ENCODE data around the gene POT1. TPM values are rescaled to one million over a fixed set of nuclear protein-coding genes. Genes with fewer than 3 reads are reported as not detected.

POT1 gene
- total and polyA plus RNA-seq, 2 of the 13 experiments (the other 11 are each of a cell fraction or from before 2014, with no cell fraction given) = 21.7 to 23.4 TPM

- Histone ChIP-seq H4K20me1 (ENCODE audit: insufficient read depth, low read length) (peaks cover 4% of the 10 kb centered on the region; the same call in 1 of the 2 replicates), H3K4me2 (ENCODE audit: low read depth, low read length) (no peak overlapping the region), H3K9ac (ENCODE audit: insufficient read depth, low read depth, low read length) (no peak overlapping the region), H2AFZ (ENCODE audit: low read length) (no peak overlapping the region), H3K27me3 (ENCODE audit: control insufficient read depth in 1 of 2, insufficient read depth in 2 of 2, low read length in 2 of 2) (no peaks in the 10 kb centered on the region), H3K9me3 (ENCODE audit: low read length) (no peaks in the 10 kb centered on the region), H3K36me3 (replicated peaks in 1 of 2; ENCODE audit: control insufficient read depth in 1 of 2, insufficient read depth in 2 of 2, low read length in 2 of 2) (peaks cover 0 to 8% of the 10 kb centered on the region in 2 experiments; a peak in 3 of 5 replicates), H3K79me2 (ENCODE audit: insufficient read depth, low read length) (no peaks in the 10 kb centered on the region), H3K4me1 (ENCODE audit: insufficient read depth, low read length) (peaks cover 14% of the 10 kb centered on the region), H3K4me3 (replicated peaks in 1 of 3; ENCODE audit: insufficient read depth in 1 of 3, low read depth in 2 of 3, low read length in 3 of 3) (no peak overlapping the region), H3K27ac (ENCODE audit: extremely low read length, insufficient read depth, low read length) (no peak overlapping the region)
- in situ Hi-C loops (cut with HindIII; ENCODE audit: extremely low pct_ligation_motif_present, low pct_unique_long_range_greater_than_20kb) = no loop called here
- FAIRE-seq (no peak), DNase-seq (ENCODE audit: low spot score) (no peak), ATAC-seq (no peak)
- TF ChIP-seq ZNF792 (CRISPR knock-in tag; IDR thresholded peaks at IDR 0.05) = no peak
- TF ChIP-seq ZNF121 (CRISPR knock-in tag; IDR thresholded peaks at IDR 0.05) = no peak
- TF ChIP-seq HOXD1 (CRISPR knock-in tag; IDR thresholded peaks at IDR 0.05) = no peak
- TF ChIP-seq ARNTL (CRISPR knock-in tag; IDR thresholded peaks at IDR 0.05) = no peak
- no peak for TF ChIP-seq ARNT (IDR thresholded peaks at IDR 0.05)
- CTCF ChIA-PET (ENCODE audit: low intra/inter-chr PET ratio, low total read pairs) = no interaction called here
- intact Hi-C loops (cut with micrococcal nuclease; ENCODE audit: unreplicated experiment) = loop anchor here (5.0 kb wide), 1 partner anchor 566 kb away; no protein-coding TSS in a partner anchor
- POLR2A ChIA-PET = no interaction called here
- no TSS peak for BruUV-seq (replicated peaks)
Measured at GRCh38 chr7:124843336-124843735, 86.3 kb downstream of the POT1 start.

- FAIRE-seq (no peak), ATAC-seq (no peak), DNase-seq (ENCODE audit: low spot score) (peak; percentile 7)
- H3K9ac ChIP-seq (ENCODE audit: insufficient read depth, low read depth, low read length) = no peak overlapping the region
- in situ Hi-C loops (cut with HindIII; ENCODE audit: extremely low pct_ligation_motif_present, low pct_unique_long_range_greater_than_20kb) (no loop called here), intact Hi-C loops (cut with micrococcal nuclease; ENCODE audit: unreplicated experiment) (loop anchor here (2.0 to 5.0 kb wide), 2 partner anchors 563 to 686 kb away; no protein-coding TSS in a partner anchor)
- H4K20me1 ChIP-seq (ENCODE audit: insufficient read depth, low read length) = peaks cover 4% of the 10 kb centered on the region; the same call in 1 of the 2 replicates
- no peak overlapping the region for H3K4me3 ChIP-seq (replicated peaks in 1 of 3; ENCODE audit: insufficient read depth in 1 of 3, low read depth in 2 of 3, low read length in 3 of 3)
- H3K4me1 ChIP-seq (ENCODE audit: insufficient read depth, low read length) = peaks cover 14% of the 10 kb centered on the region
- BruUV-seq (replicated peaks) = no TSS peak
- POLR2A ChIA-PET = no interaction called here
- no peaks in the 10 kb centered on the region for H3K27me3 ChIP-seq (ENCODE audit: control insufficient read depth in 1 of 2, insufficient read depth in 2 of 2, low read length in 2 of 2)
- CTCF ChIA-PET (ENCODE audit: low intra/inter-chr PET ratio, low total read pairs) = interaction anchor here (1.1 kb wide), 1 partner anchor 688 kb away, joined by 4 read pairs; no protein-coding TSS in a partner anchor
- H2AFZ ChIP-seq (ENCODE audit: low read length) = no peak overlapping the region
- H3K27ac ChIP-seq (ENCODE audit: extremely low read length, insufficient read depth, low read length) = no peak overlapping the region
- H3K79me2 ChIP-seq (ENCODE audit: insufficient read depth, low read length) = no peaks in the 10 kb centered on the region
- H3K4me2 ChIP-seq (ENCODE audit: low read depth, low read length) = no peak overlapping the region
- WGBS (ENCODE audit: low lambda C conversion rate) = 69% methylated on average over 1 of the region's 1 CpG
- 0 out of 5 replicates have a peak, but pooled peaks cover 0 to under 1% of the 10 kb centered on the region in 2 experiments for H3K36me3 ChIP-seq (replicated peaks in 1 of 2; ENCODE audit: control insufficient read depth in 1 of 2, insufficient read depth in 2 of 2, low read length in 2 of 2)
- H3K9me3 ChIP-seq (ENCODE audit: low read length) = no peaks in the 10 kb centered on the region
- peak; percentile 31 for TF ChIP-seq CTCF (CRISPR knock-in tag; IDR thresholded peaks at IDR 0.05)
- no peak for TF ChIP-seq ZNF225 (CRISPR knock-in tag; IDR thresholded peaks at IDR 0.05)
- no peak for TF ChIP-seq SAP130 (CRISPR knock-in tag; IDR thresholded peaks at IDR 0.05; ENCODE audit: low read depth)
- TF ChIP-seq BRD4 (CRISPR knock-in tag; IDR thresholded peaks at IDR 0.05) = no peak
- TF ChIP-seq STAG1 (CRISPR knock-in tag; IDR thresholded peaks at IDR 0.05) = peak; percentile 53
Measured at GRCh38 chr7:124840435-124840834, 89.2 kb downstream of the POT1 start.

All from HepG2 (cell line).